ENCODE data around the gene WSCD2. TPM values are rescaled to one million over a fixed set of nuclear protein-coding genes. Genes with fewer than 3 reads are reported as not detected.

Gene WSCD2
- total RNA-seq, 1 experiment from 2014 or later = not detected

- Mint-ChIP-seq H3K27ac (ENCODE audit: unreplicated experiment) (no peak overlapping the region), H3K27me3 (ENCODE audit: insufficient read depth, unreplicated experiment) (peaks cover 10% of the 10 kb centered on the region), H3K36me3 (ENCODE audit: insufficient read depth, unreplicated experiment) (no peaks in the 10 kb centered on the region), H3K9me3 (ENCODE audit: unreplicated experiment) (no peaks in the 10 kb centered on the region), H3K4me1 (ENCODE audit: low read depth, unreplicated experiment) (no peaks in the 10 kb centered on the region), H3K4me3 (ENCODE audit: unreplicated experiment) (no peak overlapping the region)
- H3K4me1 ChIP-seq = no peaks in the 10 kb centered on the region
- ChIA-PET CTCF (no interaction called here), POLR2A (interaction anchor here (0.6 kb wide), 1 partner anchor 322 kb away, joined by 3 read pairs; no protein-coding TSS in a partner anchor)
- no peaks in the 10 kb centered on the region; the same call in 1 of the 2 replicates for H3K27me3 ChIP-seq (replicated peaks; ENCODE audit: control insufficient read depth, insufficient read depth, low read length)
- TF ChIP-seq, protein P1, sequence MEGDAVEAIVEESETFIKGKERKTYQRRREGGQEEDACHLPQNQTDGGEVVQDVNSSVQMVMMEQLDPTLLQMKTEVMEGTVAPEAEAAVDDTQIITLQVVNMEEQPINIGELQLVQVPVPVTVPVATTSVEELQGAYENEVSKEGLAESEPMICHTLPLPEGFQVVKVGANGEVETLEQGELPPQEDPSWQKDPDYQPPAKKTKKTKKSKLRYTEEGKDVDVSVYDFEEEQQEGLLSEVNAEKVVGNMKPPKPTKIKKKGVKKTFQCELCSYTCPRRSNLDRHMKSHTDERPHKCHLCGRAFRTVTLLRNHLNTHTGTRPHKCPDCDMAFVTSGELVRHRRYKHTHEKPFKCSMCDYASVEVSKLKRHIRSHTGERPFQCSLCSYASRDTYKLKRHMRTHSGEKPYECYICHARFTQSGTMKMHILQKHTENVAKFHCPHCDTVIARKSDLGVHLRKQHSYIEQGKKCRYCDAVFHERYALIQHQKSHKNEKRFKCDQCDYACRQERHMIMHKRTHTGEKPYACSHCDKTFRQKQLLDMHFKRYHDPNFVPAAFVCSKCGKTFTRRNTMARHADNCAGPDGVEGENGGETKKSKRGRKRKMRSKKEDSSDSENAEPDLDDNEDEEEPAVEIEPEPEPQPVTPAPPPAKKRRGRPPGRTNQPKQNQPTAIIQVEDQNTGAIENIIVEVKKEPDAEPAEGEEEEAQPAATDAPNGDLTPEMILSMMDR (IDR thresholded peaks at IDR 0.05; ENCODE audit: insufficient read depth in 1 of 2, low read depth in 1 of 2, low read length in 1 of 2, severe bottlenecking in 1 of 2, unreplicated experiment in 1 of 2) = no peak
- BruUV-seq (replicated peaks) = no TSS peak
- H3K9me3 ChIP-seq = no peaks in the 10 kb centered on the region
- H3K4me3 ChIP-seq (ENCODE audit: low read depth, low read length) = no peak overlapping the region
- no peaks in the 10 kb centered on the region for H3K36me3 ChIP-seq (ENCODE audit: control insufficient read depth, insufficient read depth, low read length)
- DNase-seq = no peak
- intact Hi-C loops (cut with micrococcal nuclease; ENCODE audit: unreplicated experiment) = no loop called here
These were observed 44.8 kb downstream of the WSCD2 start for GRCh38 chr12:108173892-108174291.

DNA sequence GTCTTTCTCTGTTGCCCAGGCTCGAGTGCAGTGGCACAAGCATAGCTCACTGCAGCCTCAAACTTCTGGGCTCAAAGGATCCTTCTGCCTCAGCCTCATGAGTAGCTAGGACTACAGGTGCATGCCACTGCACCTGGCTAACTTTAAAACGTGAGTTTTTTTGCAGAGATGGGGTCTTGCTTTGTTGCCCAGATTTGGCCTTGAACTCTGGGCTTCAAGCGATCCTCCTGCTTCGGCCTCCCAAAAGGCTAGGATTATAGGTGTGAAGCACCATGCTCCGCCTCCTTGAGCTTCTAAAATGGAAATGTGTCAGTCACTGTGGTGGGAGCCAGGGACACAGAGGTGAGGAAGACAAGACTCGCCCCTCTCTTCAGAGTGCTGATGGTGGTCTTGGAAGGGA, 45.6 kb downstream of the WSCD2 start:
- ChIA-PET CTCF (no interaction called here), POLR2A (interaction anchor here (0.6 kb wide), 1 partner anchor 322 kb away, joined by 3 read pairs; no protein-coding TSS in a partner anchor)
- intact Hi-C loops (cut with micrococcal nuclease; ENCODE audit: unreplicated experiment) = no loop called here
- Histone ChIP-seq H3K4me3 (ENCODE audit: low read depth, low read length) (no peak overlapping the region), H3K9me3 (no peaks in the 10 kb centered on the region), H3K36me3 (ENCODE audit: control insufficient read depth, insufficient read depth, low read length) (no peaks in the 10 kb centered on the region), H3K27me3 (replicated peaks; ENCODE audit: control insufficient read depth, insufficient read depth, low read length) (no peaks in the 10 kb centered on the region), H3K4me1 (no peaks in the 10 kb centered on the region)
- Mint-ChIP-seq H3K4me3 (ENCODE audit: unreplicated experiment) (no peak overlapping the region), H3K4me1 (ENCODE audit: low read depth, unreplicated experiment) (no peaks in the 10 kb centered on the region), H3K27me3 (ENCODE audit: insufficient read depth, unreplicated experiment) (peaks cover 7% of the 10 kb centered on the region), H3K9me3 (ENCODE audit: unreplicated experiment) (no peaks in the 10 kb centered on the region), H3K36me3 (ENCODE audit: insufficient read depth, unreplicated experiment) (no peaks in the 10 kb centered on the region), H3K27ac (ENCODE audit: unreplicated experiment) (no peak overlapping the region)
- DNase-seq = no peak
- TF ChIP-seq, protein P1 (IDR thresholded peaks at IDR 0.05; ENCODE audit: insufficient read depth in 1 of 2, low read depth in 1 of 2, low read length in 1 of 2, severe bottlenecking in 1 of 2, unreplicated experiment in 1 of 2) = no peak
- BruUV-seq (replicated peaks) = no TSS peak

GRCh38 chr12:108175310-108175709, 46.2 kb downstream of the WSCD2 start:
- Mint-ChIP-seq H3K4me1 (ENCODE audit: low read depth, unreplicated experiment) (no peaks in the 10 kb centered on the region), H3K9me3 (ENCODE audit: unreplicated experiment) (no peaks in the 10 kb centered on the region), H3K4me3 (ENCODE audit: unreplicated experiment) (no peak overlapping the region), H3K27me3 (ENCODE audit: insufficient read depth, unreplicated experiment) (peaks cover 7% of the 10 kb centered on the region), H3K36me3 (ENCODE audit: insufficient read depth, unreplicated experiment) (no peaks in the 10 kb centered on the region), H3K27ac (ENCODE audit: unreplicated experiment) (no peak overlapping the region)
- ChIA-PET CTCF (no interaction called here), POLR2A (no interaction called here)
- Histone ChIP-seq H3K27me3 (replicated peaks; ENCODE audit: control insufficient read depth, insufficient read depth, low read length) (no peaks in the 10 kb centered on the region), H3K36me3 (ENCODE audit: control insufficient read depth, insufficient read depth, low read length) (no peaks in the 10 kb centered on the region), H3K4me3 (ENCODE audit: low read depth, low read length) (no peak overlapping the region), H3K4me1 (no peaks in the 10 kb centered on the region), H3K9me3 (no peaks in the 10 kb centered on the region)
- TF ChIP-seq, protein P1 (IDR thresholded peaks at IDR 0.05; ENCODE audit: insufficient read depth in 1 of 2, low read depth in 1 of 2, low read length in 1 of 2, severe bottlenecking in 1 of 2, unreplicated experiment in 1 of 2) = no peak
- intact Hi-C loops (cut with micrococcal nuclease; ENCODE audit: unreplicated experiment) = no loop called here
- no peak for DNase-seq
- no TSS peak for BruUV-seq (replicated peaks)
